ENCODE measurements around the gene C1QTNF4. TPM values are rescaled to one million over a fixed set of nuclear protein-coding genes. Genes with fewer than 3 reads are reported as not detected.
A peak's percentile ranks its signal among the peaks of the same experiment; 100 is the strongest.

C1QTNF4 gene
- total RNA-seq, 1 donor from 2014 or later: 0.20 TPM

DNA sequence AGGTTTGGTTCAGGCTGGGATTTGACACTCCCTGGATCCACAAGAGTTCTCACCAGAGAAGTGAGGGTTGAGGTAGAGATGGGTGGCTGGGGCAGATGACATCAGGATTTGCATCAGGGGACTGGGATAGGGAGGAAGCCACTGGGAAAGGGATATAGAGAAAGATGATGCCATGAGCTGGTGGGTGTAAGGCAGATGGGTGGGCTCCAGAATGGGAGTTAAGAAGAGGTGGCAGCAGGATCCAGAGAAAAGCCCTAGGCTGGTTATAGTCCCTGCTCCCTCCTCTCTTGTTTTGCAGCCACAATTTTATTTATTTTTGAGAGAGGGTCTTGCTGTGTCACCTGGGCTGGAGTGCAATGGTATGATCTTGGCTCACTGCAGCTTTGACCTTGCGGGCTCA lies 1.8 kb upstream of the C1QTNF4 start:
- H3K27me3 Mint-ChIP-seq (ENCODE audit: low read depth, unreplicated experiment): peaks cover 39% of the 10 kb centered on the region
- peaks cover 2% of the 10 kb centered on the region for H3K4me1 ChIP-seq (ENCODE audit: insufficient read depth, low read length)
- H3K9me3 ChIP-seq (ENCODE audit: insufficient read depth, low read depth, low read length): no peaks in the 10 kb centered on the region
- H3K9me3 Mint-ChIP-seq (ENCODE audit: unreplicated experiment): no peaks in the 10 kb centered on the region
- peak overlapping the region; percentile 68 for H3K4me3 Mint-ChIP-seq (ENCODE audit: unreplicated experiment)
- no peak overlapping the region for H3K4me3 ChIP-seq (ENCODE audit: insufficient read depth, low read depth, low read length)
- peaks cover 35% of the 10 kb centered on the region for H3K27me3 ChIP-seq (ENCODE audit: insufficient read depth, low read length)
- TF ChIP-seq, protein P1, sequence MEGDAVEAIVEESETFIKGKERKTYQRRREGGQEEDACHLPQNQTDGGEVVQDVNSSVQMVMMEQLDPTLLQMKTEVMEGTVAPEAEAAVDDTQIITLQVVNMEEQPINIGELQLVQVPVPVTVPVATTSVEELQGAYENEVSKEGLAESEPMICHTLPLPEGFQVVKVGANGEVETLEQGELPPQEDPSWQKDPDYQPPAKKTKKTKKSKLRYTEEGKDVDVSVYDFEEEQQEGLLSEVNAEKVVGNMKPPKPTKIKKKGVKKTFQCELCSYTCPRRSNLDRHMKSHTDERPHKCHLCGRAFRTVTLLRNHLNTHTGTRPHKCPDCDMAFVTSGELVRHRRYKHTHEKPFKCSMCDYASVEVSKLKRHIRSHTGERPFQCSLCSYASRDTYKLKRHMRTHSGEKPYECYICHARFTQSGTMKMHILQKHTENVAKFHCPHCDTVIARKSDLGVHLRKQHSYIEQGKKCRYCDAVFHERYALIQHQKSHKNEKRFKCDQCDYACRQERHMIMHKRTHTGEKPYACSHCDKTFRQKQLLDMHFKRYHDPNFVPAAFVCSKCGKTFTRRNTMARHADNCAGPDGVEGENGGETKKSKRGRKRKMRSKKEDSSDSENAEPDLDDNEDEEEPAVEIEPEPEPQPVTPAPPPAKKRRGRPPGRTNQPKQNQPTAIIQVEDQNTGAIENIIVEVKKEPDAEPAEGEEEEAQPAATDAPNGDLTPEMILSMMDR (IDR thresholded peaks at IDR 0.05; ENCODE audit: insufficient read depth, low read depth, low read length): no peak
- TF ChIP-seq EZH2 (IDR thresholded peaks at IDR 0.05; ENCODE audit: insufficient read depth, low read length): no peak
- H2AFZ ChIP-seq (ENCODE audit: low read depth, low read length): no peak overlapping the region
- no peaks in the 10 kb centered on the region for H3K79me2 ChIP-seq (ENCODE audit: insufficient read depth, low read length)
- no peak overlapping the region for H3K27ac ChIP-seq (ENCODE audit: low read depth, low read length)
- no peaks in the 10 kb centered on the region for H3K36me3 ChIP-seq (ENCODE audit: insufficient read depth, low read length)
- H3K4me2 ChIP-seq (ENCODE audit: low read length): no peak overlapping the region
- H3K9ac ChIP-seq (ENCODE audit: low read length): no peak overlapping the region
- H4K20me1 ChIP-seq (ENCODE audit: insufficient read depth, low read length): no peaks in the 10 kb centered on the region
- DNase-seq (ENCODE audit: low read depth): no peak
- no peaks in the 10 kb centered on the region for H3K4me1 Mint-ChIP-seq (ENCODE audit: low read depth, unreplicated experiment)
- H3K36me3 Mint-ChIP-seq (ENCODE audit: low read depth, unreplicated experiment): no peaks in the 10 kb centered on the region
- H3K27ac Mint-ChIP-seq (ENCODE audit: unreplicated experiment): no peak overlapping the region
- FAIRE-seq: no peak

DNA sequence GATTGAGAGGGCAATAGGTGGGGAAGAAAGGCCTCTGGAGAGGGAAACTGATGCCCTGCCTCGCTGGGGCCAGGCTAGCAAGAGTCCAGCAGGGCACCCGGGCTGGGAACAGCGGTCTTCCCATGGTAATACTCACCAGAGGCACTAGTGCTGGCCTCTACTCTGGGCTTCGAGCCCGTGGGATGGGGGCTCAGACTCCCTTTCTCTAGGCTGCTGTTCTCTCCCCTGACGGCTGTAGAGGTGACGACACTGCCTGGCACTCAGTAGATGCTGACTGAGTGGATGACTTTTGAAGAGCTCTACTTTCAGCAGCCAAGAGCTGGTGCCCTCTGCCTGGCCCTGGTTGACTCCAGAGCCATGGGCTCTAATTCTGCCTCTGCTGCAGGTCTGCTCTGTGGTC lies 818 bp upstream of the C1QTNF4 start:
- H3K4me2 ChIP-seq (ENCODE audit: low read length): no peak overlapping the region
- H3K4me3 ChIP-seq (ENCODE audit: insufficient read depth, low read depth, low read length): no peak overlapping the region
- no peak for FAIRE-seq
- peaks cover 39% of the 10 kb centered on the region for H3K27me3 Mint-ChIP-seq (ENCODE audit: low read depth, unreplicated experiment)
- no peak overlapping the region for H2AFZ ChIP-seq (ENCODE audit: low read depth, low read length)
- H3K36me3 Mint-ChIP-seq (ENCODE audit: low read depth, unreplicated experiment): no peaks in the 10 kb centered on the region
- no peaks in the 10 kb centered on the region for H3K9me3 Mint-ChIP-seq (ENCODE audit: unreplicated experiment)
- no peaks in the 10 kb centered on the region for H3K9me3 ChIP-seq (ENCODE audit: insufficient read depth, low read depth, low read length)
- peaks cover 2% of the 10 kb centered on the region for H3K4me1 ChIP-seq (ENCODE audit: insufficient read depth, low read length)
- H3K9ac ChIP-seq (ENCODE audit: low read length): no peak overlapping the region
- H3K27me3 ChIP-seq (ENCODE audit: insufficient read depth, low read length): peaks cover 35% of the 10 kb centered on the region
- H3K27ac Mint-ChIP-seq (ENCODE audit: unreplicated experiment): no peak overlapping the region
- no peaks in the 10 kb centered on the region for H4K20me1 ChIP-seq (ENCODE audit: insufficient read depth, low read length)
- no peak overlapping the region for H3K27ac ChIP-seq (ENCODE audit: low read depth, low read length)
- H3K79me2 ChIP-seq (ENCODE audit: insufficient read depth, low read length): no peaks in the 10 kb centered on the region
- no peaks in the 10 kb centered on the region for H3K36me3 ChIP-seq (ENCODE audit: insufficient read depth, low read length)
- TF ChIP-seq, protein P1 (IDR thresholded peaks at IDR 0.05; ENCODE audit: insufficient read depth, low read depth, low read length): no peak
- no peak for TF ChIP-seq EZH2 (IDR thresholded peaks at IDR 0.05; ENCODE audit: insufficient read depth, low read length)
- DNase-seq (ENCODE audit: low read depth): no peak
- no peaks in the 10 kb centered on the region for H3K4me1 Mint-ChIP-seq (ENCODE audit: low read depth, unreplicated experiment)
- H3K4me3 Mint-ChIP-seq (ENCODE audit: unreplicated experiment): no peak overlapping the region

- Histone ChIP-seq H3K9ac (ENCODE audit: low read length) (no peak overlapping the region), H3K4me1 (ENCODE audit: insufficient read depth, low read length) (peaks cover 2% of the 10 kb centered on the region), H3K36me3 (ENCODE audit: insufficient read depth, low read length) (no peaks in the 10 kb centered on the region), H2AFZ (ENCODE audit: low read depth, low read length) (peak overlapping the region; percentile 47), H3K27me3 (ENCODE audit: insufficient read depth, low read length) (peaks cover 39% of the 10 kb centered on the region), H3K4me2 (ENCODE audit: low read length) (peak overlapping the region; percentile 82), H3K79me2 (ENCODE audit: insufficient read depth, low read length) (no peaks in the 10 kb centered on the region), H3K4me3 (ENCODE audit: insufficient read depth, low read depth, low read length) (peak overlapping the region; percentile 33), H3K27ac (ENCODE audit: low read depth, low read length) (no peak overlapping the region), H3K9me3 (ENCODE audit: insufficient read depth, low read depth, low read length) (no peaks in the 10 kb centered on the region), H4K20me1 (ENCODE audit: insufficient read depth, low read length) (no peaks in the 10 kb centered on the region)
- Mint-ChIP-seq H3K36me3 (ENCODE audit: low read depth, unreplicated experiment) (peaks cover 2% of the 10 kb centered on the region), H3K27me3 (ENCODE audit: low read depth, unreplicated experiment) (peaks cover 41% of the 10 kb centered on the region), H3K4me3 (ENCODE audit: unreplicated experiment) (peak overlapping the region; percentile 67), H3K27ac (ENCODE audit: unreplicated experiment) (no peak overlapping the region), H3K9me3 (ENCODE audit: unreplicated experiment) (no peaks in the 10 kb centered on the region), H3K4me1 (ENCODE audit: low read depth, unreplicated experiment) (no peaks in the 10 kb centered on the region)
- FAIRE-seq (no peak), DNase-seq (ENCODE audit: low read depth) (no peak)
- no peak for TF ChIP-seq EZH2 (IDR thresholded peaks at IDR 0.05; ENCODE audit: insufficient read depth, low read length)
- TF ChIP-seq, protein P1 (IDR thresholded peaks at IDR 0.05; ENCODE audit: insufficient read depth, low read depth, low read length): no peak
Observed at GRCh38 chr11:47593492-47593933, 698 bp downstream of the C1QTNF4 start.
